Panc1 (cell line): ENCODE results near the gene DOCK8. TPM values are rescaled to one million over a fixed set of nuclear protein-coding genes. Genes with fewer than 3 reads are reported as not detected.

ENCODE experiments used
- ATAC-seq: fragments of 200-7000 bp; cut with Tn5 transposase; 2 replicates; pipeline ENCODE4 v1.9.1; 2020; ENCODE audit warnings: mild to moderate bottlenecking, moderate library complexity
- BruUV-seq: library from RNA; stranded (reverse); fragments of 400-500 nt; replicated peaks from 2 replicates; lab custom pipeline; 2021; lab: Mats Ljungman, UMichigan
- CTCF ChIA-PET: fragments of 300-600 bp; sonication (Branson Sonifier 250); formaldehyde crosslinking; loops from one replicate; lab custom pipeline; 2022; ENCODE audit warnings: antibody characterized with exemption; lab: Charles Lee
- POLR2A ChIA-PET: fragments of 300-600 bp; sonication (Branson Sonifier 250); formaldehyde crosslinking; loops from one replicate; lab custom pipeline; 2022; ENCODE audit warnings: antibody characterized with exemption; lab: Charles Lee
- DNase-seq: peaks from one replicate; pipeline ENCODE4 v3.0.0-alpha.2; 2010; ENCODE audit warnings: low read depth, low spot score
- H3K27ac ChIP-seq: 2 replicates; pipeline ENCODE4 v1.5.1; 2011; ENCODE audit warnings: mild to moderate bottlenecking, low read length, inconsistent platforms
- H3K27me3 ChIP-seq: fragments of 200-500 bp; sonication (Bioruptor generic); 2 replicates; pipeline ENCODE4 v1.6.0; 2014; ENCODE audit warnings: low read length, inconsistent platforms; ENCODE audit not compliant: control insufficient read depth, insufficient read depth
- H3K36me3 ChIP-seq: fragments of 200-500 bp; sonication (Bioruptor generic); 2 replicates; pipeline ENCODE4 v1.5.1; 2014; ENCODE audit warnings: inconsistent platforms, mild to moderate bottlenecking, low read length, moderate library complexity; ENCODE audit not compliant: control insufficient read depth, insufficient read depth
- H3K4me1 ChIP-seq: 2 replicates; pipeline ENCODE4 v1.5.1; 2011; ENCODE audit warnings: inconsistent platforms, mild to moderate bottlenecking, low read length, moderate library complexity; ENCODE audit not compliant: control insufficient read depth, insufficient read depth
- H3K4me3 ChIP-seq, 2 experiments: 2 replicates each; pipeline ENCODE4 v1.5.1; 2011 to 2012; ENCODE audit warnings: low read depth in 2 of 2, low read length in 2 of 2, mild to moderate bottlenecking in 2 of 2, inconsistent platforms in 1 of 2, moderate library complexity in 1 of 2
- H3K9me3 ChIP-seq: fragments of 200-500 bp; sonication (Bioruptor generic); 2 replicates; pipeline ENCODE4 v1.5.1; 2014; ENCODE audit warnings: low read depth, mild to moderate bottlenecking, inconsistent platforms, low read length, moderate library complexity; ENCODE audit not compliant: control insufficient read depth, insufficient read depth
- CTCF ChIP-seq: fragments of 450-650 bp; IDR thresholded peaks from 2 replicates; pipeline ENCODE4 v1.5.1; 2017; ENCODE audit warnings: mild to moderate bottlenecking
- POLR2AphosphoS5 ChIP-seq: IDR thresholded peaks from 2 replicates; pipeline ENCODE4 v1.6.1; 2012; ENCODE audit warnings: mild to moderate bottlenecking, low read depth, low read length, moderate library complexity
- REST ChIP-seq, 2 experiments: IDR thresholded peaks; 2 replicates each; pipeline ENCODE4 v1.6.1; 2011 to 2012; ENCODE audit warnings: low read depth in 2 of 2, control low read depth in 1 of 2, low read length in 1 of 2, mild to moderate bottlenecking in 1 of 2, moderate library complexity in 1 of 2; ENCODE audit not compliant: insufficient read depth in 1 of 2
- SIN3A ChIP-seq: IDR thresholded peaks from 2 replicates; pipeline ENCODE4 v1.6.1; 2012; ENCODE audit warnings: low read depth, mild to moderate bottlenecking, low read length, moderate library complexity, borderline replicate concordance; ENCODE audit not compliant: insufficient read depth
- TCF7L2 ChIP-seq: IDR thresholded peaks from 2 replicates; pipeline ENCODE4 v1.6.1; 2011; ENCODE audit warnings: mild to moderate bottlenecking, low read depth, low read length, inconsistent platforms
- in situ Hi-C: cut with HindIII; loops from 2 replicates; pipeline ENCODE4 v1.10.0; 2016; ENCODE audit warnings: low sequenced_read_pairs, low pct_unique_long_range_greater_than_20kb
- intact Hi-C: fragments of 100-400 bp; cut with micrococcal nuclease; formaldehyde crosslinking; loops from one replicate; pipeline ENCODE4 v1.10.0; 2022; ENCODE audit not compliant: unreplicated experiment
- total RNA-seq: library from RNA; stranded (reverse); gene quantifications from one replicate; pipeline ENCODE4 v1.2.1, GENCODE V29; 2021; ENCODE audit not compliant: unreplicated experiment

DOCK8 gene
- total RNA-seq, 1 experiment from 2014 or later = 1.4 TPM

- POLR2A ChIA-PET = no interaction called here
- intact Hi-C loops (no loop called here), in situ Hi-C loops (no loop called here)
- Histone ChIP-seq H3K4me3 (no peak overlapping the region), H3K4me1 (no peaks in the 10 kb centered on the region), H3K27me3 (no peaks in the 10 kb centered on the region), H3K9me3 (no peaks in the 10 kb centered on the region), H3K27ac (no peak overlapping the region), H3K36me3 (no peaks in the 10 kb centered on the region)
- BruUV-seq = no TSS peak
- TF ChIP-seq POLR2AphosphoS5 = no peak
- no peak for TF ChIP-seq CTCF
- no peak for TF ChIP-seq TCF7L2
- TF ChIP-seq SIN3A = no peak
- TF ChIP-seq REST (IDR thresholded peaks at IDR 0.05; ENCODE audit: insufficient read depth in 1 of 2, low read depth in 2 of 2, low read length in 1 of 2) = no peak
- no peak for ATAC-seq
- no peak for DNase-seq
- CTCF ChIA-PET = no interaction called here
Observed at GRCh38 chr9:304519-305185, 90.0 kb downstream of the DOCK8 start.

GRCh38 chr9:306907-307306, 92.2 kb downstream of the DOCK8 start:
- CTCF ChIA-PET = no interaction called here

GRCh38 chr9:311841-312240, 97.2 kb downstream of the DOCK8 start:
- CTCF ChIA-PET = no interaction called here
- H3K9me3 ChIP-seq = no peaks in the 10 kb centered on the region
- H3K4me1 ChIP-seq = no peaks in the 10 kb centered on the region
- no peak overlapping the region for H3K27ac ChIP-seq
- intact Hi-C loops = no loop called here
- no peak overlapping the region for H3K4me3 ChIP-seq
- in situ Hi-C loops = no loop called here
- no peak for DNase-seq
- BruUV-seq = no TSS peak
- no peaks in the 10 kb centered on the region for H3K36me3 ChIP-seq
- TF ChIP-seq POLR2AphosphoS5 (no peak), SIN3A (no peak), TCF7L2 (no peak)
- POLR2A ChIA-PET = no interaction called here
- no peak for ATAC-seq
- no peaks in the 10 kb centered on the region for H3K27me3 ChIP-seq

More at GRCh38 chr9:306907-307306, 92.2 kb downstream of the DOCK8 start:
- no peak overlapping the region for H3K4me3 ChIP-seq
- BruUV-seq = no TSS peak
- H3K4me1 ChIP-seq = no peaks in the 10 kb centered on the region
- no peaks in the 10 kb centered on the region for H3K36me3 ChIP-seq
- H3K27me3 ChIP-seq = no peaks in the 10 kb centered on the region
- POLR2A ChIA-PET = no interaction called here
- intact Hi-C loops = no loop called here
- TF ChIP-seq SIN3A = no peak
- no peak for DNase-seq
- no peak overlapping the region for H3K27ac ChIP-seq
- no peaks in the 10 kb centered on the region for H3K9me3 ChIP-seq
- in situ Hi-C loops = no loop called here
- no peak for ATAC-seq
